HG03432 (cell line): ENCODE results near the gene BICDL2.
"Not testable (repeated sequence)": the region's sequence is repeated elsewhere in the genome, so short reads cannot be mapped to it uniquely, and the experiment has no call there.

Experiments used
- ATAC-seq: cut with Tn5 transposase; IDR thresholded peaks from one replicate; pipeline ENCODE4 v1.9.1; 2021; ENCODE audit warnings: mild to moderate bottlenecking, moderate library complexity; ENCODE audit not compliant: unreplicated experiment

The BICDL2 gene

DNA sequence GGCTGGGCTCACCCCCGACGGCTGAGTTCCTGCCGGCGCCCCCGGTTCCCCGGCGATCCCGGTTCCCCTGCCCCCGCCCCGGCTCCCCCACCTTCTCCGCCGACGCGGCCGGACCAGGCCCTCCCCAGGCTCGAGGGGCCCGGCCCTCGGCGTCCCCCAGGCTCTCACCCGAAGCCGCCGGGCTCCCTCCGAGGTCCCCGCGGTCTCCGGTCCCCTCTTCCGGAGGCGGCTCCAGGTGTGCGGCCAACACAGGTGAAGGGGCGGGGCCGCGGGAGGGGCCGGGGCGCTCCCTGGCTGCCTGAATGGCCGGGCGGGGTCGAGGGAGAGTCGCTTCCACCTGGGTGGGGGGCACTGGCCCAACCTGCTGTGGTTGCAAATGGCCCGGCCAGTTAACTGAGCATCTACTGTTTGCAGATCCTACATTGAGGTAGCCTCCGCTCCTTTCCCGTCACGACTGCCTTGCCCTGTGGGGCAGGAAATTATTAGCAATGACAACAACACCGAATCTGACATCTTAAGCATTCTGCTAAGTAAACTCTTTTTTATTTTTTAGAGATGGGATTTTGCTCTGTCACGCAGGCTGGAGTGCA lies at the start of gene BICDL2:
Gene BICDL2, minus strand, starts transcription at position 219 of the 590 bp plus-strand sequence. CDS start 1,448 bp downstream, outside the sequence.
- no peak for ATAC-seq

DNA sequence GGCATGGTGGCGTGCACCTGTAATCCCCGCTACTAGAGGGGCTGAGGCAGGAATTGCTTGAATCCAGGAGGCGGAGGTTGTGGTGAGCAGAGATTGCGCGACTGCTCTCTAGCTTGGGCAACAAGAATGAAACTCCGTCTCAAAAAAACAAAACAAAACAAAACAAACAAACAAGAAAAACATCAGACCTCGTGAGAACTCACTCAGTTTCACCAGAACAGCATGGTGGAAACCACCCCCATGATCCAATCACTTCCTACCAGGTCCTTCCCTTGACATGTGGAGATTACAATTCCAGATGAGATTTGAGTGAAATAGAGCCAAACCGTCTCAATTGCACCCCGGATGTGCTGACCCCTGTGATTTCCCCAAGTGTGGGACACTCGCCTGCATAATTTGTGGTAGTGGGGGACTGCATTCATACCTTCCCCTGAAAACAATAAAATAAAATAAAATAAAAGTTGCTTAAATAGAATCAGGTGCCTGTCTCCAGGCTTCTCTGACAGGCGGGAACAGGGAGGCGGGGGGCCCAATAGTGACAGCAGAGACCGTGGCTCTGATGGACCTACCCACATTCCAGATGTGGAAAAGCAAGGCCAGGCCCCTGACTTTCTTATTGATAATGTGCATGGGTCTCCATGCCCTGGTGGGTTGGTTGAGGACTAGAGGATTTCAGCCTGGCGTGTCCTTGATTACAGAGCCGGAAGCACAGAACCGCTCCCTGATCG lies 49.3 kb upstream of the BICDL2 start:
- no peak for ATAC-seq

GRCh38 chr16:3084969-3085670 lies 48.4 kb upstream of the BICDL2 start:
- ATAC-seq = no peak

- no peak for ATAC-seq
Observed at GRCh38 chr16:3084491-3084890, 47.7 kb upstream of the BICDL2 start.

- not testable (repeated sequence) for ATAC-seq
Observed at GRCh38 chr16:3083408-3083807, 46.7 kb upstream of the BICDL2 start.

GRCh38 chr16:3081957-3082356 lies 45.2 kb upstream of the BICDL2 start:
- ATAC-seq = not testable (repeated sequence)

DNA sequence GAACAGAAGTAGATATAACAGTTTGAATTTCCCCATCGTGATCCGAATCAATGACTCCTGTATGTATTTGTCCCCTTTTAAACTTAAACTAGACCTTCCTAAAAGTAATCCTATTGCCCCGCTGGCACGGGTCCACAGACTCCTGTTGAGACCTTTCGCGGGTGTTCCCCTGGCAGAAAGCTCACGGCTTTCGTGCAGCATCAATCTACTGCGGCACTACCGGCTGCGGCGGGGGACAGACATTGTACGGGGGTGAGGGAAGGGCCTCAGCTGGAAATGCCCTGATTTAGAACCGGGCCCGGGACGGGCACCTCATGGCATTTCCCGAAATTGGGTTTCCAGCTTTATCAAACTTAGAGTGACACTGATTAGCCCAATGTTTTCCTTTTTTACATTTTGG lies 43.3 kb upstream of the BICDL2 start:
- ATAC-seq = no peak

DNA sequence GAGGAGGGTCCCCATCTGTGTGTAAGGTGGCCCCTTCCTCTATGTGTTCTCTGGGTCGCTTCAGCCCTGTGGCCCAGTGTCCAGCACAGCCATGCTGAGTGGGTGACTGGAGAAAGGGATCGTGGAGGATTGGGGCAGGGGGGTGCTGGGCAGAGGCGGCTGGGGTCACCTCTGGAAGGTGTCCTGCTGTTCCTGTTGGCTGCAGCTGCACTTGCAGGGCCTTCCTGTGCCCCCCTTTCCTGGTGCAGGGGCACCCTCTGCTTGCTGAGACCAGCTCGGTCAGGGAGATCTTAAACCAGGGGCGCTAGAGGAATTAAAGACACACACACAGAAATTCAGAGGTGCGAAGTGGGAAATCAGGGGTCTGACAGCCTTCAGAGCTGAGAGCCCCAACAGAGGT lies 39.8 kb upstream of the BICDL2 start:
- no peak for ATAC-seq

DNA sequence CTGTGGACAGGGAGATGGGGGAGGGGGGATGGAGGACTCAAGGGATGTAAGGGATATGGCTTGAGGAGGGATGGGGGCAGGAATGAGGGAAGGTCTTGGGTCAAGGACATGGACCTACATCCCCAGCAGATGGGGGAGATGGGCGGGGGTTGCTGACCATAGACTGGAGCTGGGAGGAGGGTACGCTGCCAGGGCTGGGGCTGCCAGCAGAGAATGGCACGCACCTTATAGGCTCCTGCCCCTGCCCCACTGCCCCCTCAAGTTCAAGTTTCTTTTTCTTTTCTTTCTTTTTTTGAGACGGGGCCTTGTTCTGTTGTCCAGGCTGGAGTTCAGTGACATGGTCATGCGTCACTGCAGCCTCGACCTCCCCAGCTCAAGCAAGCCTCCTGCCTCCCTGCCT lies 39.2 kb upstream of the BICDL2 start:
- not testable (repeated sequence) for ATAC-seq

GRCh38 chr16:3075523-3075915 lies 38.8 kb upstream of the BICDL2 start:
- no peak for ATAC-seq

DNA sequence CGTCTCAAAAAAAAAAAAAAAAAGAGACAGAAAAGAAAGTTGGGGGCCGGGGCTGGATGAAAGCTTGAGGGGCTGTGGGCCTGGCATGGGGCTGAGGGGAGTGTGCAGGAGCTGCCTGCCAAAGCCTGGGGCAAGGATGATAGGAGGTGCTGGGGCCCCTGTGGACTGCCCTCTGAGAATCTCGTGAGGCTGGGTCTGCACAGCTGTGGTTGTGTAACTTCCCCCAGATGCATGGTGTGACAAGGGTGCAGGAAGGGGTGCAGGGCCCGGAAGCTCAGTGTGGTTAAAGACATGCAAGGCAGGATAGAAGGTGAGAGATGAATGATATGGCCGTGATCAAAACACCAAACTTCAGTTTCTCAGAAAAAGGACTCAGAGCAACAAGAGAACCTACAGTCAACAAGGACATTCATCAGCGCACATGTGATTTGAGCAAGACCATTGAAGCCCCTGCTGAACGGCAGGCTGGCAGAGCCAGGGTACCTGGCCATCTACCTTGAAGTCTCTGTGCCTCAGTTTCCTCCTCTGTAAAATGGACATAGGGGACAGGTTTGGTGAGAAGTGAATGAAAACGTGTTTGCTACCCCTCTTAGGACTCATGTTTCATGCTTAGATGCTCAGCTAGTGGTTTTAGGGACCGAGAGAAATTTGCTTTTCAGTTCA lies 38.2 kb upstream of the BICDL2 start:
- peak; percentile 74 for ATAC-seq

GRCh38 chr16:3073448-3073847 lies 36.7 kb upstream of the BICDL2 start:
- ATAC-seq = no peak

DNA sequence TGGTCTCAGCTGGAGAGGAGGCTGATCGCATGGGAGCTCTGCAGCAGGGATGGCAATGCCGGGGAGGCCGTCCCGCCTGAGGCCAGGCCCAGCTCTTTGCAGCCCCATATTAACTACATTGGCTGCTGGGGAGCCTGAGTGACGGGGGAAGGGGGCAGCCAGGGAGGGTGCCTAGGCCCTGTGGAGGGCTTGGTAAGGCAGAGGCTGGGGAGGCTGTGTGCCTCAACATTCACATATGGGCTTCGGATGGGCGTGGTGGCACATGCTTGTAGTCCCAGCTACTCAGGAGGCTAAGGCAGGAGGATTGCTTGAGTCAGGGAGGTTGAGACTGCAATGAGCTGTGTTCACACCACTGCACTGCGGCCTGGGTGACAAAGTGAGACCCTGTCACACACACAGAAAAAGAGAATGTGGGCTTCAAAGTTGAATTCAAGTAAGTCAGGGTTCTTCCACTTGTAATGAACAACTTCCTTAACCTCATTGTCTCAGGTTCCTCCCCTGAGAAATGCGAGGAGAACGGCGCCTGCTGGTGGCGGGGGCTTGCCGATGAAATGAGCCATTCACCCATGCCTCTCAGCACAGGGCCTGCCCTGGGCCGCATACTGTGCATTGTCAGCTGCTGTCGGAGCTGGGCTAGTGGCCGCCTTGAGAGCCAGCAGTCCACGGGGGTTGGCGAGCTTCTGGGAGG lies 36.0 kb upstream of the BICDL2 start:
- ATAC-seq = not testable (repeated sequence)

DNA sequence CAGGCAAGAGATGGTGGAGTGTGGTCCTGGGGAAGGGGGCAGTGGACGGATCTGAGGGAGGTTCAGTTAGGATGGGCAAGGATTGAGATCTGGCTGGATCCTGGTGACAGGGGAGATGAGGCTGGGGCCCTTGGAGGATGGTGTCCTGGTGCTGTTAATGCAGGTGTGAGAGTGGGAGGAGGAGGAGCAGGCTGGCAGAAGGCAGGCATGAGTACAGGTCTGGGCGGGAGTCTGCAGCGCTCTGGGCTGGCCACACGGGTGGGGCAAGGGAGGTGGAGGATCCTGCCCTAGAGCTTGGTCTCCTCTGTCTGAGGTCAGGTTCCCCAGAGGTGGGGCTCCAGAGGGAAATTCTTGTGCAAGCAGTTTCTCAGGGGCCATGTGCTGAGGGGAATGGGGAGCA lies 35.4 kb upstream of the BICDL2 start:
- not testable (repeated sequence) for ATAC-seq

- ATAC-seq = no peak
Observed at GRCh38 chr16:3071655-3072054, 34.9 kb upstream of the BICDL2 start.

DNA sequence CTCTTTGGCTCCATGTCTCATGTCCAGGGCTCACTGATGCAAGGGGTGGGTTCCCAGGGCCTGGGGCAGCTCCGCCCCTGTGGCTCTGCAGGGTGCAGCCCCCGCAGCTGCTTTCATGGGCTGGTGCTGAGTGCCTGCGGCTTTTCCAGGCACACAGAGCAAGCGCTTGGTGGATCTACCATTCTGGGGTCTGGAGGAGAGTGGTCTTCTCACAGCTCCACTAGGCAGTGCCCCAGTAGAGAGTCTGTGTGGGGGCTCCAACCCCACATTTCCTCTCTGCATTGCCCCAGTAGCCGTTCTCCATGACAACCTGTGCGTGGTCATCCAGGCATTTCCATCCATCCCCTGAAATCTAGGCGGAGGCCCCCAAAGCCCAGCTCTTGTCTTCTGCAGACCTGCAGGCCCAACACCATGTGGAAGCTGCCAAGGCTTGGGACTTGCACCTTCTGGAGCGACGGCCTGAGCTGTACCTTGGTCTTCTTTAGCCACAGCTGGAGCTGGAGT lies 33.9 kb upstream of the BICDL2 start:
- no peak for ATAC-seq

GRCh38 chr16:3069146-3069545 lies 32.4 kb upstream of the BICDL2 start:
- not testable (repeated sequence) for ATAC-seq

GRCh38 chr16:3068487-3068886 lies 31.7 kb upstream of the BICDL2 start:
- ATAC-seq = no peak

DNA sequence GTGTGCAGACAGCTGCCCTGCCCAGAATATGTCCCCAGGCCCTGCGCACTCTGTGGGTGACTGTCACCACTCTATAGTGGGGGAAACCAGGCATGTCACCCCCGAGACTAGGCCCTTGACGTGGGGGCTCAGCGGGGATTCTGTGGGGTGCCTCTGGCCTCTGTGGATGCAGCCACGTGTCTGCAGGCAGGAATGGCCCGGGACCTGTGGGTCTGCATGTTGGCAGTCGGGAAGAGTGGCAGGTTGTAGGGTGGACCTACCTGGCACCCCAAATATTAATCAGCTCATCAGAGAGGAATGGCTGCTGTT lies 29.6 kb upstream of the BICDL2 start:
- no peak for ATAC-seq

DNA sequence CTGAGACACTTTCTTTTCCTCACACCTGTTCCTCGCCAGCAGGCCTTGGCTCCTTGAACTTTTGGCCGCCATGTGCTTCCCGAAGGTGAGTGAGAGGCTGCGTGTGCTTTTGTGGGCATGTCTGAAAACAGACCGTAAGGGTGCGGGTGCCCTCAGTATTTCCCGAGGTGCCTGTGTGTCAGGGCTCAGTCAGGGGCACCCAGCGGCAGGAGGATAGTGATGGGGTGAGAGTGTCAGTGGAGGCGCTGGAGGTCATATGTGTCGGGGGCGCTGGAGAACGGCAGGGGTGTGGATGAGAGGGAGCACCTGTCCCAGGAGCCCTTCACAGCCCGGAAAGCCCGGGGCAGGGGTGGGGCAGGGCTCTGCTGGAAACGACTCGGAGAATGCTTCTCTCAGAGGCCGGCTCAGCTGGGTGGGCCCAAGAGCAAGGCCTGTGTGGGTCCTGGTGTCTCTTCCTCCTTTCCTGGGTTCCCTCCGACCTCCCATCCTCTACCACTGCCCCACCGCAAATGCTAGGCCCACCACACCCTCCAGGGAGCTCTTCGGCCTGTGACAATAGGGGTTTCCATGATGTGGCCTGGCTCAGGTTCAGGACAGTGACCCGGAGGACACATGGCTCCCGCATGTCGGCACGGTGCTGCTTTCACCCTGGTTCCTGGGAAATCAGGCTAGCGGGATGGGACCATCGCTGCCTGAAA lies 29.1 kb upstream of the BICDL2 start:
- no peak for ATAC-seq
